Measurements from ENCODE around the gene KCNA10. TPM values are rescaled to one million over a fixed set of nuclear protein-coding genes. Genes with fewer than 3 reads are reported as not detected.
A peak's percentile ranks its signal among the peaks of the same experiment; 100 is the strongest.

KCNA10 gene
- total RNA-seq, 1 experiment from 2014 or later, result not detected

DNA sequence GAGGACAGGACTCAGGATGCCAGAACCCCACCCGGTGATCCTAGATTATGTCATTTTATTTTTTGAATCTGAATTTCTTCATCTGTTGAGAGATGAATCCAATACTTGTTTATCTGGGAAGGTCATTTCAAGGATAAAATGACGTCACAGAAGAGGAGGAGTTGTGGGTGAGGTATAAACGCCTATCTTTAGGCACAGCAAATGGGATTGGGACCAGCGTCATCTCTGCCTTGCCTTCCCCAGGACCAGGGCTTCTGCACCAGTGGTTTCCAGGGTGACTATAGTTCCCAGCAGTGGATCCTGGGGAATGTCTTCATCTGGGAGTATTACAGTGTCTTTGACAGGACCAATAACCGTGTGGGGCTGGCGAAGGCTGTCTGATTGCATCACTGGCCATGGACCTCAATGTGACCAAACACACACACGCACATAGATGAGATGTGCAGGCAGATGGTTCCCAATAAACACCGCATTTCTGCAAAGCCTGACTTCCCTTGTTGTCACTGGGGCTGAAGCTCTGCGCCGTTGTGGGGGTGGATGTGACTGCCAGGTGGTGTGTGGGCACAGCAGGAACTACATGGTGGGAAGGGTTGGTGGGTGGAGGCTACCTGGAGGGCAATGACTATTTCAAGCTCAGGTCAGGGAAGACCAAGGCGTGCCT is 28.1 kb downstream of the KCNA10 start:
- CTCF ChIA-PET, result interaction anchor here (1.2 kb wide), 1 partner anchor 8 kb away, joined by 3 read pairs; no protein-coding TSS in a partner anchor
- Mint-ChIP-seq H3K4me1 (peaks cover 23% of the 10 kb centered on the region), H3K36me3 (no peaks in the 10 kb centered on the region), H3K9me3 (no peaks in the 10 kb centered on the region), H3K27me3 (ENCODE audit: low read depth) (peaks cover 2% of the 10 kb centered on the region; the same call in 1 of the 2 replicates), H3K4me3 (no peak overlapping the region), H3K27ac (no peak overlapping the region)
- POLR2A ChIA-PET, result no interaction called here
- TF ChIP-seq, protein P1, sequence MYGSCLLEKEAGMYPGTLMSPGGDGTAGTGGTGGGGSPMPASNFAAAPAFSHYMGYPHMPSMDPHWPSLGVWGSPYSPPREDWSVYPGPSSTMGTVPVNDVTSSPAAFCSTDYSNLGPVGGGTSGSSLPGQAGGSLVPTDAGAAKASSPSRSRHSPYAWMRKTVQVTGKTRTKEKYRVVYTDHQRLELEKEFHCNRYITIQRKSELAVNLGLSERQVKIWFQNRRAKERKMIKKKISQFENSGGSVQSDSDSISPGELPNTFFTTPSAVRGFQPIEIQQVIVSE (CRISPR knock-in tag; IDR thresholded peaks at IDR 0.05; ENCODE audit: borderline replicate concordance), result no peak
- TF ChIP-seq ZNF671 (CRISPR knock-in tag; IDR thresholded peaks at IDR 0.05), result no peak
- TF ChIP-seq FOXP1 (CRISPR knock-in tag; IDR thresholded peaks at IDR 0.05; ENCODE audit: borderline replicate concordance), result no peak
- TF ChIP-seq, protein P2, sequence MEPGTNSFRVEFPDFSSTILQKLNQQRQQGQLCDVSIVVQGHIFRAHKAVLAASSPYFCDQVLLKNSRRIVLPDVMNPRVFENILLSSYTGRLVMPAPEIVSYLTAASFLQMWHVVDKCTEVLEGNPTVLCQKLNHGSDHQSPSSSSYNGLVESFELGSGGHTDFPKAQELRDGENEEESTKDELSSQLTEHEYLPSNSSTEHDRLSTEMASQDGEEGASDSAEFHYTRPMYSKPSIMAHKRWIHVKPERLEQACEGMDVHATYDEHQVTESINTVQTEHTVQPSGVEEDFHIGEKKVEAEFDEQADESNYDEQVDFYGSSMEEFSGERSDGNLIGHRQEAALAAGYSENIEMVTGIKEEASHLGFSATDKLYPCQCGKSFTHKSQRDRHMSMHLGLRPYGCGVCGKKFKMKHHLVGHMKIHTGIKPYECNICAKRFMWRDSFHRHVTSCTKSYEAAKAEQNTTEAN (CRISPR knock-in tag; IDR thresholded peaks at IDR 0.05), result no peak
- no peak for TF ChIP-seq ATF1 (CRISPR knock-in tag; IDR thresholded peaks at IDR 0.05)
- TF ChIP-seq ZNF263 (CRISPR knock-in tag; IDR thresholded peaks at IDR 0.05; ENCODE audit: low read depth), result no peak
- TF ChIP-seq, protein P3, sequence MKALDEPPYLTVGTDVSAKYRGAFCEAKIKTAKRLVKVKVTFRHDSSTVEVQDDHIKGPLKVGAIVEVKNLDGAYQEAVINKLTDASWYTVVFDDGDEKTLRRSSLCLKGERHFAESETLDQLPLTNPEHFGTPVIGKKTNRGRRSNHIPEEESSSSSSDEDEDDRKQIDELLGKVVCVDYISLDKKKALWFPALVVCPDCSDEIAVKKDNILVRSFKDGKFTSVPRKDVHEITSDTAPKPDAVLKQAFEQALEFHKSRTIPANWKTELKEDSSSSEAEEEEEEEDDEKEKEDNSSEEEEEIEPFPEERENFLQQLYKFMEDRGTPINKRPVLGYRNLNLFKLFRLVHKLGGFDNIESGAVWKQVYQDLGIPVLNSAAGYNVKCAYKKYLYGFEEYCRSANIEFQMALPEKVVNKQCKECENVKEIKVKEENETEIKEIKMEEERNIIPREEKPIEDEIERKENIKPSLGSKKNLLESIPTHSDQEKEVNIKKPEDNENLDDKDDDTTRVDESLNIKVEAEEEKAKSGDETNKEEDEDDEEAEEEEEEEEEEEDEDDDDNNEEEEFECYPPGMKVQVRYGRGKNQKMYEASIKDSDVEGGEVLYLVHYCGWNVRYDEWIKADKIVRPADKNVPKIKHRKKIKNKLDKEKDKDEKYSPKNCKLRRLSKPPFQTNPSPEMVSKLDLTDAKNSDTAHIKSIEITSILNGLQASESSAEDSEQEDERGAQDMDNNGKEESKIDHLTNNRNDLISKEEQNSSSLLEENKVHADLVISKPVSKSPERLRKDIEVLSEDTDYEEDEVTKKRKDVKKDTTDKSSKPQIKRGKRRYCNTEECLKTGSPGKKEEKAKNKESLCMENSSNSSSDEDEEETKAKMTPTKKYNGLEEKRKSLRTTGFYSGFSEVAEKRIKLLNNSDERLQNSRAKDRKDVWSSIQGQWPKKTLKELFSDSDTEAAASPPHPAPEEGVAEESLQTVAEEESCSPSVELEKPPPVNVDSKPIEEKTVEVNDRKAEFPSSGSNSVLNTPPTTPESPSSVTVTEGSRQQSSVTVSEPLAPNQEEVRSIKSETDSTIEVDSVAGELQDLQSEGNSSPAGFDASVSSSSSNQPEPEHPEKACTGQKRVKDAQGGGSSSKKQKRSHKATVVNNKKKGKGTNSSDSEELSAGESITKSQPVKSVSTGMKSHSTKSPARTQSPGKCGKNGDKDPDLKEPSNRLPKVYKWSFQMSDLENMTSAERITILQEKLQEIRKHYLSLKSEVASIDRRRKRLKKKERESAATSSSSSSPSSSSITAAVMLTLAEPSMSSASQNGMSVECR (CRISPR knock-in tag; IDR thresholded peaks at IDR 0.05; ENCODE audit: borderline replicate concordance), result no peak
- DNase-seq (ENCODE audit: low spot score) (no peak), ATAC-seq (no peak)

DNA sequence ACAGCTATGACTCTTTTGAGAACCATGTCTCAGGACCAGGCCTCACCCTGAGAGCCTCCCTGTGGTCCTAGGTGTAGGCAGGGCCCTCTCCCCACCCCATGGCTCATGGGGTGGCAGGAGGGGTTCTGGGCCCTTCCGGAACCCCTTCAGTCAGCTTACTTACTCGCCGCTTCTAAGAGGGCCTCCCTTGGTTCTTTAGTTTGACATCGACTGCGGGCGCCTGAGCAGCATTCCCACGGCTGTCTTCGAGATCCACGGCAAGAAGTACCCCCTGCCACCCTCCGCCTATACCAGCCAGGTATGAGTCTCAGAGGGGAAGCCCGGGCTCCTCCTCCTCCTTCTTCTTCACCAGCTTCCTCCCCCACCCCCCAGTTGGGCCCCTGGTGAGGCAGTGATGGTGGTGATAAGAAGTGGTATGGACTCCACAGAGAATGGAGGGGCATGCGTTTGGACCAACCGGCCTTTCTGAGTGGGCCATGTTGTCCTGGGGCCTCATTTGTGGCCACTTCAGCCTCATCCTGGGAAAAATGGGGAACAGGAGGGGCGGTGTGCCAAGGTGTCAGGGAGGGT is 28.9 kb downstream of the KCNA10 start:
- CTCF ChIA-PET, result interaction anchor here (0.8 to 1.1 kb wide), 4 partner anchors 30 to 293 kb away, joined by 3 to 6 read pairs (median 4); no protein-coding TSS in a partner anchor

More for the DNA sequence above, 28.9 kb downstream of the KCNA10 start:
- DNase-seq (ENCODE audit: low spot score) (no peak), ATAC-seq (no peak)
- Mint-ChIP-seq H3K27me3 (ENCODE audit: low read depth) (no peaks in the 10 kb centered on the region; the same call in 1 of the 2 replicates), H3K4me3 (no peak overlapping the region), H3K36me3 (no peaks in the 10 kb centered on the region), H3K4me1 (peaks cover 15% of the 10 kb centered on the region), H3K9me3 (no peaks in the 10 kb centered on the region), H3K27ac (no peak overlapping the region)
- POLR2A ChIA-PET, result no interaction called here
- TF ChIP-seq, protein P4, sequence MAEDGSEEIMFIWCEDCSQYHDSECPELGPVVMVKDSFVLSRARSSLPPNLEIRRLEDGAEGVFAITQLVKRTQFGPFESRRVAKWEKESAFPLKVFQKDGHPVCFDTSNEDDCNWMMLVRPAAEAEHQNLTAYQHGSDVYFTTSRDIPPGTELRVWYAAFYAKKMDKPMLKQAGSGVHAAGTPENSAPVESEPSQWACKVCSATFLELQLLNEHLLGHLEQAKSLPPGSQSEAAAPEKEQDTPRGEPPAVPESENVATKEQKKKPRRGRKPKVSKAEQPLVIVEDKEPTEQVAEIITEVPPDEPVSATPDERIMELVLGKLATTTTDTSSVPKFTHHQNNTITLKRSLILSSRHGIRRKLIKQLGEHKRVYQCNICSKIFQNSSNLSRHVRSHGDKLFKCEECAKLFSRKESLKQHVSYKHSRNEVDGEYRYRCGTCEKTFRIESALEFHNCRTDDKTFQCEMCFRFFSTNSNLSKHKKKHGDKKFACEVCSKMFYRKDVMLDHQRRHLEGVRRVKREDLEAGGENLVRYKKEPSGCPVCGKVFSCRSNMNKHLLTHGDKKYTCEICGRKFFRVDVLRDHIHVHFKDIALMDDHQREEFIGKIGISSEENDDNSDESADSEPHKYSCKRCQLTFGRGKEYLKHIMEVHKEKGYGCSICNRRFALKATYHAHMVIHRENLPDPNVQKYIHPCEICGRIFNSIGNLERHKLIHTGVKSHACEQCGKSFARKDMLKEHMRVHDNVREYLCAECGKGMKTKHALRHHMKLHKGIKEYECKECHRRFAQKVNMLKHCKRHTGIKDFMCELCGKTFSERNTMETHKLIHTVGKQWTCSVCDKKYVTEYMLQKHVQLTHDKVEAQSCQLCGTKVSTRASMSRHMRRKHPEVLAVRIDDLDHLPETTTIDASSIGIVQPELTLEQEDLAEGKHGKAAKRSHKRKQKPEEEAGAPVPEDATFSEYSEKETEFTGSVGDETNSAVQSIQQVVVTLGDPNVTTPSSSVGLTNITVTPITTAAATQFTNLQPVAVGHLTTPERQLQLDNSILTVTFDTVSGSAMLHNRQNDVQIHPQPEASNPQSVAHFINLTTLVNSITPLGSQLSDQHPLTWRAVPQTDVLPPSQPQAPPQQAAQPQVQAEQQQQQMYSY (CRISPR knock-in tag; IDR thresholded peaks at IDR 0.05), result peak; percentile 90
- TF ChIP-seq, protein P5, sequence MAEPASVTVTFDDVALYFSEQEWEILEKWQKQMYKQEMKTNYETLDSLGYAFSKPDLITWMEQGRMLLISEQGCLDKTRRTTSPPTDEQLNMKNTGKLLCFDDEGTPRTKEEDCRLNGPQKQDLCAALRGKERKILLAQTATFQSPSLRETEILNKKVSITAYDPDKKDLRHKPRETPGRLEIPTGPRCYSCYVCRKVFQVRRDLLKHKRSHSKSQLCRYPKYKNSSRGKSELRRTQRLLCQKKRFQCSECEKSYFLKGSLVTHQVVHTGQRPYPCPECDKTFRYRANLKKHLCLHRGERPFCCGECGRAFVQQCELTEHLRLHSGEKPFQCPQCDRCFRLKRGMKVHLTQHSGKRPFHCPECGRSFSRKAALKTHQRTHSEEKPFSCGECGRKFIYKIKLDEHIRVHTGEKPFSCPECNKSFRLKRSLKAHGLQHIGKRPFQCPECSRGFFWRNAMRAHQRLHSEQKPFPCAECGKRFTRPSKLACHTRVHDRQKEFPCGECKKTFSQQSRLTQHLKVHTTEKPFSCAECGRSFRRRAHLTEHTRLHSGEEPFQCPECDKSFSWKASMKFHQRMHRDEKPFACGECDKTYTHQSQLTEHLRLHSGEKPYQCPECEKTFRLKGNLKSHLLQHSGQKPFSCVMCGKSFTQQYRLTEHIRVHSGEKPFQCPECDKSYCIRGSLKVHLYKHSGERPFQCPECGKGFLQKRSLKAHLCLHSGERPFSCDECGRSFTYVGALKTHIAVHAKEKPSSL (CRISPR knock-in tag; conservative IDR thresholded peaks at IDR 0.05), result no peak
- TF ChIP-seq, protein P1 (CRISPR knock-in tag; IDR thresholded peaks at IDR 0.05; ENCODE audit: borderline replicate concordance), result no peak

Measured in WTC11 (cell line).